ENCODE measurements around the gene KIF24.

DNA sequence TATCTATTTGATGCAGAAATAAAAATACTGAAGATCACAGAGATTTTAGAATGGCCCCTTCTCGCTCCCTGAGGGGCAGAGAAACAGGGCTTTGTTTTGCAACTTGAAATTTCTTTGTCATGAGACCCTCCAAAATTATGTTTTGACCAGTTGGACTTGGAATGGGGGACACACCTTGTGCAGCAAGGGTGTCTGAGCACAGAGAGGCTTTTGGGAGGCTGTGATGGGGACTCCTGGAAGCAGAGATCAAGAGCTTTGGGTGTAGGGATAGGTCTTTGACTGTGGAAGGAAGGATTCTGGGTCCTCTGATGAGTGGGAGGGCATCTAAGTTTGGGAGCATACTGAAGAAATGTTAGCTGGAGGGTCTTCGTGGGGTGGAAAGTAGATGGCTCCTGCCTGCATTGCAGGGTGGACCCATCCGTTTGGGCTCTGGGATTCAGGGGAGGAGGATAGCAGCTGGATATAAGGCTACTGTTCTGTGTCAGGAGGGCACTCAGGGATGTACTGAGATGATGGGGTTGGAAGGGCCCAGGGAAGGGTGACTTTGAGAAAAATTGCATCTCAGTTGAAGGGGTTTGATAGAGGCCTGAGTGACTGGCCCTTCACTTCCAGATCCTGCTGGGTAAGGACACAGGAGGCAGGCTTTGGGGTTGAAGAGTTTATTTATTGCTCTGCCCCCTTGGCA, 49.5 kb upstream of the KIF24 start:
- TF ChIP-seq, protein P1, sequence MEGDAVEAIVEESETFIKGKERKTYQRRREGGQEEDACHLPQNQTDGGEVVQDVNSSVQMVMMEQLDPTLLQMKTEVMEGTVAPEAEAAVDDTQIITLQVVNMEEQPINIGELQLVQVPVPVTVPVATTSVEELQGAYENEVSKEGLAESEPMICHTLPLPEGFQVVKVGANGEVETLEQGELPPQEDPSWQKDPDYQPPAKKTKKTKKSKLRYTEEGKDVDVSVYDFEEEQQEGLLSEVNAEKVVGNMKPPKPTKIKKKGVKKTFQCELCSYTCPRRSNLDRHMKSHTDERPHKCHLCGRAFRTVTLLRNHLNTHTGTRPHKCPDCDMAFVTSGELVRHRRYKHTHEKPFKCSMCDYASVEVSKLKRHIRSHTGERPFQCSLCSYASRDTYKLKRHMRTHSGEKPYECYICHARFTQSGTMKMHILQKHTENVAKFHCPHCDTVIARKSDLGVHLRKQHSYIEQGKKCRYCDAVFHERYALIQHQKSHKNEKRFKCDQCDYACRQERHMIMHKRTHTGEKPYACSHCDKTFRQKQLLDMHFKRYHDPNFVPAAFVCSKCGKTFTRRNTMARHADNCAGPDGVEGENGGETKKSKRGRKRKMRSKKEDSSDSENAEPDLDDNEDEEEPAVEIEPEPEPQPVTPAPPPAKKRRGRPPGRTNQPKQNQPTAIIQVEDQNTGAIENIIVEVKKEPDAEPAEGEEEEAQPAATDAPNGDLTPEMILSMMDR (IDR thresholded peaks at IDR 0.05), result no peak
- TF ChIP-seq EP300 (IDR thresholded peaks at IDR 0.05; ENCODE audit: low read depth), result no peak

All from transverse colon (tissue), 3 donors.